ENCODE results near the gene MCTP1.
"Not testable (repeated sequence)": the region's sequence is repeated elsewhere in the genome, so short reads cannot be mapped to it uniquely, and the experiment has no call there.

The MCTP1 gene

DNA sequence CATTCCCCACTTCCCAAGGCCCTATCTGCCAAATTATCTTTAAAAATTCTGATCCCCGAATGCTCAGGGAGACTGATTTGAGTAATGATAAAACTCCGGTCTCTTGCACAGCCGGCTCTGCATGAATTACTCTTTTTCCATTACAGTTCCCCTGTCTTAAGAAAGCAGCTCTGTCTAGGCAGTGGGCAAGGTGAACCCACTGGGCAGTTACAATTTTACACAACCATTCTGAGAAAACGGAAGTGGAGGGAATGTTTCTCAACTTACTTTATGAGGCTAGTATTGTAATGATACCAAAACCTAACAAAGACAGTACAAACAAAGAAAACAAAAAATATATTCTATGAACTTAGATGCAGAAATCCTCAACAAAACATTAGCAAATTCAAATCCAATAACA lies 100.0 kb downstream of the MCTP1 start:
- no peak for DNase-seq (ENCODE audit: low read depth in 2 of 2)

DNA sequence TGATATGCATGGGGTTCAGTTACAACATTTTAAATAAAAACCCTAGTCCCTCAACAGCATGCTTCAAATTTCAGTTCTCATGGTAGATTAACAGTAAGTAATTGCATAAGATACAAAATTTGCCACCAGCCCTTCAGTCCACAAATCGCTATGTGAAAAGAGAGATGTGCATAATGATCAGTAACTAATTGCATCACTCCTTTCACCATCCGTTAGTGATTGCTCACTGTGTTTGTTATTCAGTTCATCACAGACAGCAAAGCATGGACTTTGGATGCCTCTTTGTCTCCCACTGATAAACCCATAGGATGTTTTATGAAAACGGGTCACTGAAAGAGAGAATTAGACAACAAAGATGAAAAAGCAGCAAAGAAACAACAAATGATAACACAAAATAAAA lies 103.2 kb downstream of the MCTP1 start:
- DNase-seq (ENCODE audit: low read depth in 2 of 2): no peak

DNA sequence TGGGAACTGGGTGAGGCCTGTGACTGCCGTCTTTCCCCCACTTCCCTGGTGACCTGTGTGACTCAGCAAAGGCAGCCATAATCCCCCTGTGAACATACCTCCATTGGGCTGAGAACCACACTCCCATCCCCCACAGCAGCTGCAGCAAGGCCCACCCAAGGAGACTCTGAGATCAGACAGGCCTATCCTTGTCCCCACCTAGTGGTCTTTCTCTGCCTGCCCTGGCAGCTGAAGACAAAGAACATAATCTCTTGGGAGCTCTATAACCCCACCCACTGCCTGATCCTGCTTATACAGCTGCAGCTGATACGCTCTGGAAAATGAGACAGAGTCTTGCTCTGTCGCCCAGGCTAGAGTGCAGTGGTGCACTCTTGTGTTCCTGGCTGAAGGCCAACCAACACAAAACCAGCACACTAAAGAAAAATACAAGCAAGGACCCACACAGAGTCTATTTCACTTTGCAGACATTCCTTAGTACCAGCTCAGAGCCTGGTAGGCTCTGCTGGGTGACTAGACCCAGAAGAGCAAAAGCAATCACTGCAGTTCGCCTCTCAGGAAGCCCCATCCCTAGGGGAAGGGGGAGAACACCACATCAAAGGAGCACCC lies 106.7 kb downstream of the MCTP1 start:
- no peak for DNase-seq (ENCODE audit: low read depth in 2 of 2)

DNA sequence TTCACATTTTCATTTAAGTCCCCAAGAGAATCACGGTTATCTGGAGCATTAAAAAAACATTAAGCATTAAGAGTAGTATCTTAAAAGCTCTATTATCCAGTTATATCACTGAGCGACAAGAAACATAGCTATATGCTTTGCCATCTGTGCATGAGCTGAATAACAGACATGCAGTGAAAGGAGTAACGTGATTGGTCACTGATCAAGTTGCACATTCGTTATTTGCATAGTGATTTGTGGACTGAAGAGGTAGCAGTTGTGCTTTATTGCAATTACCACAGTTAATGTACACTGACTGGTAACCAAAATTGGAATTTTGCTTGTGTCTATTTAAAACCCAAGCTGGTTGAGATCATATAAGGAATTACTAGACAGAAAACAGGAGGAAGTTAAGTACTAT lies 107.4 kb downstream of the MCTP1 start:
- DNase-seq (ENCODE audit: low read depth in 2 of 2): no peak

DNA sequence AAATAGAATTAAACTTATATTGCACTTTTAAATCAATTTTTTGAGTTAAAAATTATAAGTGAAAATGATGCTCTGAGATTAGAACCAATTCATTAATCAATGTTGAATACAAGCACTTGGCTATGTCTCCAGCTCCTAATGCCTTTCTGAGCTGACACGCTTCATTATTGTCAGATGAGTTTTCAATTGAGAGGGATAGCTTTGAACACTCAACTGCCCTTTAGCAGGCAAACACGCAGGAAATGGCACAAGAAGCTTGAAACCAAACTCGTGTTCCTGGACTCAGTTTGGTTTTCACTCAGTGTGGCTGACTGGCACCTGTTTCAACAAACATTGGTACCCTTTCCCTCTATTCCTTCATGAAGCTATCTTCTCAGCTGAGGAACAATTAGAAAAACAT lies 109.8 kb downstream of the MCTP1 start:
- DNase-seq (ENCODE audit: low read depth in 2 of 2): no peak

DNA sequence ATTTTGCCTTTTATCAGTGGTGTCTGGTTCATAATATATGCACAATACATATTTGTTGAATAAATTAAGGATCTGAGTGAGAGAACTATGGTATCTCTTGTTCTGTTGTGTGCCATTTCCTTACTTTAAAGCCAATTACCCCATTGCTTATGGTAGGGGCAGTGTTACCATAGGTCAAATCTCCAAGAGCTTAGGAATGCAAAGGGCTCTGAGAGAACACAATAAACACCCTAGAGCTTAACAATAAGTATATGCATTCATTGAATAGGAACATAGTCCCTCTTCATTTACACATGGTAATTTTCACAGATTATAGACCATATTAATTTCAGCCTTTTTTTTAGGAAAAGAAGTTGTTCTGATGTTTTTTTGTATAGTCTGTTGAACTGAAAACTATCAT lies 112.2 kb downstream of the MCTP1 start:
- no peak for DNase-seq (ENCODE audit: low read depth in 2 of 2)

DNA sequence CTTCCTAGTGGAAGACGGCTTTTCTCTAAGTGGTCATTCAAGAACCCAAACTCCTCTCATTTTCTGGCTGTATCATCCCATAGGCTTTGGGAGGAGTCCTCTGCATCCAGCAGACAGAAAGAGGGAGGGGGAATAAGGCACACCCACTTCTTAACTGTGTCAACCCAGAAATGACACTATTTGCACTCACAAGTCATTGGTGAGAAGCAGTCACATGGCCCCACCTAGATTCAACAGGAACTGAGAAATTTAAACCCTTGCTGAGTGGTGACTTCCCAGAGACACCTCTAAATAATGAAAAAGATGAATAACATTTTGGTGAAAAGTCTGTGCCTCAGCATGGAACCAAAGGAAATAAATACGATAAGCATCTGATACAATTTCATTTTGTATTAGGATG lies 120.0 kb downstream of the MCTP1 start:
- DNase-seq (ENCODE audit: low read depth in 2 of 2): no peak

DNA sequence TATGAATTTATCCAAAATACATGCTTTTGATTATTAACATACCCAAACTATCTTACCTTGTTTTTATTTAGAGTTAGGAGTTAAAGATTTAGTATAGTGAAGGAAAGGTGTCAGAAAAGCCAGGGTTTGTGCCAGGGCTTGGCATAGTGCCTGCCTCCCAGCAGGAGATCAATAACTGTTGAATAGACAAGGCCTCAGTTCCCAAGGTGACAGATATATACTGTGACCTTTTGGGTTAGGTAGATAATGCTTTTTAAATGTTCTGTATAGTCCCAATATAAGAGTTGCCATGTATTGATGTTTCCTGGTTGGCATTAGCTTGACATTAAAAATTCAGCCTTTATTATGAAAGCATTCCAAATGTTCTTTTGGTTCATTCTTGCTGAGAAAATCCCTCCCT lies 121.8 kb downstream of the MCTP1 start:
- no peak for DNase-seq (ENCODE audit: low read depth in 2 of 2)

DNA sequence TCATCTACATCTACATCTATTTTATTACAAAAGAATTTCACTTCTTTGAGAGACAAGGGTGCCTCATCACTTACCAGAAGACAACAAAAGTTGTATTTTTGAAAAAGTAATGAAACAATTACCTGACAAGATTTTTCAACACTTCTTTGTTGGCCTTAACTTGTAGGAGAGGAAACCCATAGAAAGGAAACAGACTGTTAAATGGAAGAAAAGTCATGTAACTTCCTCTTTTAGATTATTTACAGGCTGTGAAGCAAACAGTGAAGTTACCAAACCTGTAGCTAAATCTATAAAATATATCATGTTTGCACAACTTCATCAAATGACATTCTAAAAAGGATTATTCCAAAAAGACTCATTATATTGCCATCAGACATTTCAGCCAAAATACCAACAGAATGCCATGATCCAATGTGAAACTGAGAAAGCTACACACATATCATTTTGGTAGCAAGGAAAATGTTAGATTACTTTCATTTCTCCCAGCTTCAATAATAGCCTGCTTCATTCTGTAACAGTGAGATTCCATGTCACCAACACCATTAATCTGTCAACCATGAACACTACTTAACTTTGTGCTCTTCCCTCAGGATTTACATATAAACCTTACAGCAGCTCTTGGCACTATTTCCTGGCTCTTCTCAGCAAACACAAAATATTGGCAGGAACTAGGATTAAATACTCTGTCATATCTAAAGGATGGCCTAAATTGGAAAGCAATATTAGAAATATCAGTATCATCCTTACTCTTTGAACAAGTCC lies 122.5 kb downstream of the MCTP1 start:
- DNase-seq (ENCODE audit: low read depth in 2 of 2): no peak

DNA sequence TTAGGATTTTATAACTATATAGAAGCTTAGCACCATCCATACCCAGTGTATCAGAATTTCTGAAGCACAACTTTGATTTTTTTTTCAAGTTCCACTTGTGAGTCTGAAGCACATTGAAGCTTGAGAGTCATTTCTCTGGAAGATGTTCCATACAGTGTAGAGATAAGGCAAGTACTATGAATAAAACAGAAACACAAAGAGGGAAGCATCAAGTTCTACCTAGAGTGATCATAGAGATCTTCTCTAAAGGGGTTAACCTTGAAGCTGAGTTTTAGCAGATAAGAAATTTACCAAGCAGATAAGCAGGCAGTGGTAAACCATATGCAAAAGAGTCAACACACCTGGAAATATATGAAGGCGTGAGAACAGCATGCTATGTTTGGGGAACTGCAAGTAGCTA lies 125.3 kb downstream of the MCTP1 start:
- DNase-seq (ENCODE audit: low read depth in 2 of 2): no peak

DNA sequence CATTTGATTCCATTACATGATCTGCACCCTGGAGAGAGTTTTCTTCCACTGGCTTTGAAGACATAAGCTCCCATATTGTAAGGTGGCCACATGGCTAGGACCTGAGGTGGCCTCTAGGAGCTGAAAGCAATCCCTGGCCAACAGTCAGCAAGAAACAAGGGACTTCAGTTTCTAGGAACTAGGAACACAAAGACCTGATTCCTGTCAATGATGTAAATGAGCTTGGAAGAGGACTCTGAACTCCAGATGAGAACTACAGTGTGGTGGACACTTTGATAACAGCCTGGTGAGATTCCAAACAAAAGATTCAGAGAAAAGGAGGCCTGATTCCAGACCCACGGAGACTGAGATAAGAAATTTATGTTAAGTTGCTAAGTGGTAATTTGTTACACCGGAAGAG lies 129.0 kb downstream of the MCTP1 start:
- DNase-seq (ENCODE audit: low read depth in 2 of 2): no peak

DNA sequence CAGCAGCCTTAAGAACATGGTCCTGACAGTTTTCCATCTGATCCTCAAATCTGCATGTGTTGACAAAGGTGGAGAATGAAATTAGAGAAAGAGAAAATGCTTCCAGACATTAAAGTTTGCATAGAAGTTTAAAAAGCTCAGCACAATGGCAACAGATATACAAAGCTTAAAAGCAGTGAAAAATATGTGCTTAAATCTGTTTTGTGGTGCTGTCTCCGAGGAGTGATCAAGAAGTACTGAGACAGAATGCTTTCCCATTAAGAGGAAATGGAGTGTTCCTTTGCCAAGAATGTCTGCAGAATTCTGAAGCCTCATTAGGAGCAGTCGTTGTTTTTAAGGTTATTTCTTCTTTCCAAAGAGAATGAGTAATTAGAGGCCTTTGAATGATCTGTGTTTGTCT lies 131.4 kb downstream of the MCTP1 start:
- DNase-seq (ENCODE audit: low read depth in 2 of 2): no peak

DNA sequence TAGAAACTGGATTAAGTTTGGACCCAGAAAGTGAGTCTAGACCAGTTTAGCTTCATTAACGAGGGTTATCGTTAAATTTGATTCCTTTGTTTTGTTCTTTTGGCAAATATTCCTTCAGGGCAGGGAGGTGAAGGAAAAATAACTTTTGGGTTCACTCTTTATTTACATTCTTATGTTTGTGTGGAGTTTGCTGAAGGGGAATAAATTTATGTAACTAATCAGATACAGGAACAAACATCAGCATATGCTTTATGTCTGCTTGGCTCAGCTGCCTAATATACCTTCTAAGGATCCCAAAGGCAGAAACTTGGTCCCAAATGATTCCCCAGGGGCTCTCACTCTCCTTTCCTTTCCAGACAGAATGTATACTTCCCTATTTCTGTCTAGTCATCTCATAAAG lies 132.4 kb downstream of the MCTP1 start:
- DNase-seq (ENCODE audit: low read depth in 2 of 2): no peak

DNA sequence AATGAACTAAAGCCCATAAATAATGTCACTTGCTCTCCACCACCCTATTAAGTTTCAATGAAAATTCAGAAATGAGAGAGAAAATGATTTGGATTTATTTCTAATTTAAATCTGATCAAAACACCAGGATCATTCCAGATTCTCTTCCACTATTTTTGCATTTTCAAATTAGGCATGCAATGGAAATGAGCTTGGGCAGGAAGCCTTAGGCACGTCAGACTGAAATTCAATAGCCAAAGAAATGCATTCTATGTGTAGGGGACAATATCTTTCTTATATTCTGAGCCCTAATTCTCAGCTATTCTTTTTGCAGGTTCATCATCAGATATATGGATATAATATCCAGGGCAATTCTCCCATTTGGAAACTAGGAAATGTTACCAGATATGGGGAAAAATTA lies 132.8 kb downstream of the MCTP1 start:
- no peak for DNase-seq (ENCODE audit: low read depth in 2 of 2)

DNA sequence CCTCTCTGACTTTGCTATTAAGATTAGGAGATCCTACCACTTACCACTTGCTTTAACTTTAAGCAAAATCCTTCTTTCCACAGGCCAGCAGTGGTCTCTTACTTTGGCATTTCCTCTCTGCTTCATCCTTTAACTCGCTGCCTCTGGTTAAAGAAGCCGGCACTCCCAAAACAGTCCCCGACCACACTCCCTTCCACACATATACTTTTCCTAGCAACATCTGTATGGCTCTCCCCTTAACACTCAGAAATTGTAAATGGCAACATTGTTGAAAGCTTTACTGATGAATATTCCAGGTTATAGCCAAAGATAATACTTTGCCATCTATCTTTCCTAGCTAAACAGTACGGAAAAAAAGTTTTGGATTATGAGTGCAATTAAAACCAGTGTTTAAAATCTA lies 133.2 kb downstream of the MCTP1 start:
- DNase-seq (ENCODE audit: low read depth in 2 of 2): no peak

DNA sequence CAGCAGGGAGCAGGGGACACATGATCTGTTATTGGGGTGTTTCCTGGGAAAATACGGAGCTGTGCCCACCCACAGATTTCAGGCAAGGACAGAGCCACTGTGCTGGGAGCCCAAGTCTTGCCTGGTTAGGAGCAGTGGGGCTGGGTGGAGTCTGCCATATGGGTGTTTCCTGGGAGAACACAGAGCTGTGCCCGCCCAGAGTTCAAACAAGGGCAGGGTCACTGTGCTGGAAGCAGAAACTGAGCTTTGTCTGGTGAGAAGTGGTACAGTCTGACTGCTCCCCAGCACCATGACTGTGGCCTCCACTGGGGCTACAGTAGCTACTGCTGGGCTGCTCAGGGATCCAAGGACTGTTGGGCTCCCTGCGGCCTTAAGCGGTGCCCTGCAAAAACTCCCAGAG lies 135.5 kb downstream of the MCTP1 start:
- DNase-seq (ENCODE audit: low read depth in 2 of 2): no peak

DNA sequence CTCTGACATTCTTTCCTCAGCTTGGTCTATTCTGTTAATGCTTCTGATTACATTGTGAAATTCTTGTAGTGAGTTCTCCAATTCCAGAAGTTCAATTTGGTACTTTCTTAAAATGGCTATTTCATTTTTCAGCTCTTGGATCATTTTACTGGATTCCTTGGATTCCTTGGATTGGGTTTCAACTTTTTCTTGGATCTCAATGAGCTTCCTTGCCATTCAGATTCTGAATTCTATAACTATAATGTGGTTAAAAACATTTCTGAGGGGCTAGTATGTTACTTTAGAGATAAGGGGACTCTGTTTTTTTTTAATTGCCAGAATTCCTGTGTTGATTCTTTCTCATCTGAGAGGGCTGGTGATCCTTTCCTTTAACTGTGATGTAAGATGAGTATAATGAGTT lies 136.4 kb downstream of the MCTP1 start:
- DNase-seq (ENCODE audit: low read depth in 2 of 2): no peak

DNA sequence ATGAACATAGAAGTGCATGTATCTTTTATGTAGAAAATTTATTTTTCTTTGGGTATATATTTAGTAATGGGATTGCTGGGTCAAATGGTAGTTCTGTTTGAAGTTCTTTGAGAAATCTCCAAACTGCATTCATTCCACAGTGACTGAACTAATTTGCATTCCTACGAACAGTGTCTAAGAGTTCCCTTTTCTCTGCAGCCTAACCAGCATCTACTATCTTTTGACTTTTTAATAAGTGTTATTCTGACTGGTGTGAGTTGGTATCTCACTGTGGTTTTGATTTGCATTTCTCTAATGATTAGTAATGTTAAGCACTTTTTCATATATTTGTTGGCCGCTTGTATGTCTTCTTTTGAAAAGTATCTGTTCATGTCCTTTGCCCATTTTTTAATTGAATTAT lies 141.0 kb downstream of the MCTP1 start:
- not testable (repeated sequence) for DNase-seq (ENCODE audit: low read depth in 2 of 2)

DNA sequence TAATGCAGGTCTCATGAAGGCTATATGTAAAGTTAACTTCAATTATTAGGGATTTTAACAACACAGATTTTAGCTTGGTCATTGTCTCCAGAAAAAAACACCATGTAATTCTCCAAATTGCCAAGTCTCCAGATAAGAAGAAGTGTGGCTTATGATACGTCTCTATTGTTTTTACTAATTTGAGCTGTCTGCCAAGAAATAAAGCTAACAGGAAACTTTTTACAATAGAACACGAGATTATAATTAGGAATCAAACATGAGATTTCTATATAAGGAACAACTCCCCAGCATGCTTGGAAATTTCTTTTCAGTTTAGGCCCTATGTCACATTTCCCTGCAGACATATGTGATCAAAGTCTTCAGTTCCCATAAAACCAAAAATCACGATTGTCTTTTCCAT lies 142.7 kb downstream of the MCTP1 start:
- no peak for DNase-seq (ENCODE audit: low read depth in 2 of 2)

DNA sequence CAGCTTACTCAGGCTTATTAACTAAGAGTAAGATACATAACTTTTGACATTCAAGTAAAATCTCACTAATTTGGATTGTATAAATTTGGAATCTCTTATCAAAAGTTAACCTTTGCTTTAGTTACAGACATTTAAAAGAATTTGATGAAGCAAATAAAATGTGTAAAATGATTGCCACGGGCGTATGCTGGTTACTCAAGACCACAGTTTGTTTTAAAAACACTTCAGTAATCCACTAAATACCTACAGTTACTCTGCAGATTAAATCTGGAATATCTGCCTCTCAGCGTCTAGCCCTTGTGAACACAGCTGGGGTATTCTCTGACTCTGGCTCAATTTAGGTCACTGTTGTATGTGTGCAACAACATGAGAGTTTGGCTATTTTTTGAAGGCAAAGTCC lies 143.8 kb downstream of the MCTP1 start:
- DNase-seq (ENCODE audit: low read depth in 2 of 2): no peak

DNA sequence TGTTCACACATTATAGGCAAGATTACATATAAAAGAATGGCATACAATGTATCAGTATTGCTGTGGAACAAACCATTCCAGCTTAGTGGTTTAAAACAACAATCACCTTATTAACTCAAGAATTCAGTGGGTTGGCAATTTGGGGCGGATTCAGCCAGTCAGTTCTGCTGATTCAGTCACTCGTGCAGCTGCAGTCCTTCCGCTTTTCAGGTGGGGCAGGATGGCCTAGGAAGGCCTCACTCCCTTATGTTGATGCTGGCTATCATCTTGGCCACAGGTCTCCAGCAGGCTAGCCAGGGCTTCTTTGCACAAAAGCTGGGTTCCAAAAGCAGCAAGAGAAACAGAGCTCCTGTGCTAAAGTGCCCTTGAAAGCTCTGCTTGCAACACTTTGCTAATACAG lies 150.6 kb downstream of the MCTP1 start:
- DNase-seq (ENCODE audit: low read depth in 2 of 2): no peak

DNA sequence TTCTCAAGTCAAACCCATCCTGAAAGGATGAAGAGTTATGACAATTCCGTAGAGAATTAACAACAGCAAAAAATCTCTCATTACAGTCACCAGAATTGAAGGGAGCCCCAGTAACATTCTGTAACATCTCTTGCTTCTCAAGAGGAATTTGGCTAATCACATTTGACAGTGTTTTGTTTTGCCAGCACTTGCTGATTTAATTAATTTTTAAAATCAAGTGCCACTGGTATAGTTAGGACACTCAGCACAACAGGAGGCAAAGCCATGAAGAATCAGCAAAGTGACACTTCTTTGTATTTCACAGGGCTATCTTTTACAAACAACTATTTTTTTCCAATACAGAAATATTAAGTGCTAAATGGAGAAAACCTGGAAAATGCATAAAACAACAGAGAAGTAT lies 152.8 kb downstream of the MCTP1 start:
- DNase-seq (ENCODE audit: low read depth in 2 of 2): no peak

DNA sequence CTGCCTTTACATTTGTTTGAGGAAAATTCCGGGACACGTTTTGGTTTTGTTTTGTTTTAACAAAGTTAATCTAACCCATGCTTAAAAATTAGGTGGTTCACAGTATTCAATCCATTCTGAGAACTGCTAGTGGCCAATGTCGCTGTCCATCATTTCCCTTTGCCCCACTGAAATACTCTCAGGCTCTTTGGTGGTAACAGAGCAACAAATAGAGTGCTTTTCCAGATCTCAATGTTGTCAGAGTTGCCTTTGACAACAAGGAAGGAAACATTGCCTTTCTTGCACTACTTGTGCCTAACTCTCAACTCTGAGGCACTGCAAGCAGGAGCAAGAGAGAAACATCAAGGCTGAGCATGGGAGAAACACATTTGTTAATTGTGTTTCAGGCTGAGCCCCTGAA lies 154.0 kb downstream of the MCTP1 start:
- DNase-seq (ENCODE audit: low read depth in 2 of 2): no peak

DNA sequence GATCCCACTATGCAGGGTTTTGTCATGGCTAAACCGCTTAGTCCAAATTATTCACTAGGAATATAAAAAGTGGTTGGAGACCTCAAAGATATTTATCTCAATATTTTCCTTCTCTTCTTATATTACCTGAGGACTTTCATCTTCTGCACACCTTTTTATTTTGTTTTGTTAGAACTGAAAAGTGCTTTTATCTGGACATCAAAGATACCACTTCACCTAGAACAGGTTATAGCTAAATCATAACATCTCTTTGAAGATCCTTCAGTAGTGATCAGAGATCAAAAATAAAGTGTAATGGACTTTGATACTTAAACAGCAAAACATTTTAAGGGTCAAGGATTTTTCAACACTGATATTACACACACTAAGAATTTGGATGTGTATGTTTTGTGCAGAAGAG lies 160.2 kb downstream of the MCTP1 start:
- DNase-seq (ENCODE audit: low read depth in 2 of 2): no peak
